HG02678 (cell line): ENCODE data around the gene STRBP.

Experiments used
- ATAC-seq: cut with Tn5 transposase; IDR thresholded peaks from one replicate; pipeline ENCODE4 v1.9.1; 2021; ENCODE audit warnings: mild to moderate bottlenecking, moderate library complexity; ENCODE audit not compliant: unreplicated experiment

The STRBP gene

DNA sequence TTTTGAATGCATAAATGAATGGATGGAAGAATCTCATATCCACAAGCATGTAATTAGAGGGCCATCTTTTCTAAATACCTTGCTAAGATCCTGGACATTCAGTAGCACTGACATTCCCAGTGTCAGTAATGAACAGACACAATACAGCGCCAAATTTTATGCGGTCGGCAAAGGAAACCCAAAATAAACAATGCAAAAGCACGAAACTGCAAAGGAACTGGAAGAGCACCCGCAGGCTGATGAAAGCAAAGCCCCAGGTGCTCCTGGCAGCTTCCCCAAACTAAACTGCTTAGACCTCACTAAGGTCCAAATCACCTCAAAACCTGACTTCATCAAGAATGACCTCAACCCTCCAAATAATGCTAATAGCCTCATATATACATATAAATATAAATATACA, 133.0 kb downstream of the STRBP start:
- no peak for ATAC-seq

DNA sequence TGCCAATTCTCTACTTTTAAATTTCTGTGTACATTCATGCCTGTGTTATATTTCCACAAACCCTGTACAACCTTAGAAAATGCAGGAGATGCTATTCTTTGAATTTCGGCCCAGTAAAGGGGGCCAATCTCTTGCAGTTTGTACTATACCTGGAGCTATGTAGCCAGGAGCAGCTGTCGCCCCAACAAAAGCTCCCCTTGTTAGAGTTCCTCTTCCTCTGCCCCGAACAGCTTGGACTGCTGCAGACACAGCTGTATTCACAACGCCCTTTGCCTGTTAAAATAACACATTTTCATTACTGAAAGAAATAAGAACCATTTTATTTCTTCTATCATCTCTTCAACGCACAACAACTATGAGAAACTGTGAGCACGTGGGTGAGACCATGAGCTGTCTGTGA, 135.7 kb downstream of the STRBP start:
- ATAC-seq: no peak

- ATAC-seq: no peak
Observed at GRCh38 chr9:123131993-123132392, 136.4 kb downstream of the STRBP start.

- no peak for ATAC-seq
Observed at GRCh38 chr9:123131258-123131657, 137.1 kb downstream of the STRBP start.

- ATAC-seq: no peak
Observed at GRCh38 chr9:123129423-123129822, 139.0 kb downstream of the STRBP start.

- ATAC-seq: no peak
Observed at GRCh38 chr9:123128591-123128990, 139.8 kb downstream of the STRBP start.

GRCh38 chr9:123127512-123128075, 140.8 kb downstream of the STRBP start:
- ATAC-seq: no peak

- ATAC-seq: no peak
Observed at GRCh38 chr9:123121457-123121856, 146.9 kb downstream of the STRBP start.

DNA sequence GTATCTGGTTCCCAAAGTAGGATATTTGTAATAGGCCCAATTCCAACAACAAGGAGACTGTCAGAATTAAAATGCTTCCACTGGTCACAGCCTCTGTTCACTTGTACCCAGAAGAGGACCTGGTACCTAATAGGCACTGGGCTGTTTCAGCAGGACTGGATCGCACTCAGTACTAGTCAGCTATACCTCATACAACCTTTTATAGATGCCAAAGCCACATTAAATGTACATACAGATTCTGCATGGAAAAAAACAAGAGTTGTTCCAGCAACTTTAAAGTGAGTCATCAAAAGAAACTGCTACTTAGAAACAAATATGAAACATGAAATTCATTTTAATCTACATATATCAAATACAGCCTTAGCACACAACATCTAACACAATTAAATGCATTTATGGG, 147.4 kb downstream of the STRBP start:
- no peak for ATAC-seq

DNA sequence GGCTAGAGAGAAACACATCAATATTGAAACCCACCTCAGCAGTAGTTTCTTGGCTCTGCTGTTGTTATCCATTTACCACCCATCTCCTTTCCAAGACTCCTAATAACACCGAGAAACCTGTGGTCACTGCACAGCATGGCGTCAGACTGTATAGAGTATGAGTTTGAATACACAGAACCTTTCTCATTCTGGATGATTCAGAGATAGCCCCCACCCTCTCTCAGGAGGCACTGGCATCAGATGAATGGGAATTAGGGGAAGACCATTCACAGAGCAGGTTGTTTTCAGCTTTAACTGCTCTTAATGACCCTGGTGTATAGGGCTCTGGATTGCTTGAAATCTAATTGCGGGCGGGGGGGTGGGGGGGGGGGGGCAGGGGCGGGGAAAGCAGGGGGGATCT, 148.3 kb downstream of the STRBP start:
- no peak for ATAC-seq

DNA sequence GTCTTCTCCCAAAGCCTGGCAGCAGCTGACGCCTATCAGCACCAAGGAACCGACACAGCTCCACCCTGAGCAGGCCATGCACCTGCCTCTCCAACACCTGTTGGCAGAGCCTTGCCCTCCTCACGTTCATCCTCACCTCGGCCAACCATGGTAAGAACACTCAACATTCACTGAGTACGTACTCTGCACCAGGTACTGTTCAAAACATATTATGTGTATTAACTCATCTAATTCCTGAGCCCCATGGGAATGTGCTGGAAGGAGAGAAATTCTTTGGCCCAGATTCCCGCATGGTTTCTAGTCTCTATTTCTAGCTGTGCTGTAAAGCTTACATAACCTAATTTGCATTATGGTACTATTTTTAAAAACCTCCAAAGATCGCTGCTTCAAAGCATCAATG, 148.8 kb downstream of the STRBP start:
- no peak for ATAC-seq

DNA sequence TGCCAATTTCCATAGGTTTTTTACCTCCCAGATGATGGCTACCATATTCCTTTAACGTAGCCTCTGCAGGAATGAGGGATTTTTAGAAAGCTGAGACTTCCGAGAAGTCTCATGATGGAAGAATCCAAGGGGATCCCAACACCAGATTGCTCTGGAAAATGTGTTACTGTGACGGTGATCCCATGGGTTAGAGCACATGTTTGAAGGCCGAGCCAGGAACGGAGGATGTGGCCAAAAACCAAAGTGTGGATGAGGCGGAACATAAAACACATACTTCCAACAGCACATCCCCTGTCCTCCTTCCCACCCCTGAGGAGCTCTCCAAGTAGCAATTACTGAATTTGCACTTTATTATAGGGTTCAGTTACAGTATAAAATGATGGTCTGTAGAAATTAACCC, 152.3 kb downstream of the STRBP start:
- no peak for ATAC-seq

GRCh38 chr9:123115146-123115913, 153.1 kb downstream of the STRBP start:
- no peak for ATAC-seq

DNA sequence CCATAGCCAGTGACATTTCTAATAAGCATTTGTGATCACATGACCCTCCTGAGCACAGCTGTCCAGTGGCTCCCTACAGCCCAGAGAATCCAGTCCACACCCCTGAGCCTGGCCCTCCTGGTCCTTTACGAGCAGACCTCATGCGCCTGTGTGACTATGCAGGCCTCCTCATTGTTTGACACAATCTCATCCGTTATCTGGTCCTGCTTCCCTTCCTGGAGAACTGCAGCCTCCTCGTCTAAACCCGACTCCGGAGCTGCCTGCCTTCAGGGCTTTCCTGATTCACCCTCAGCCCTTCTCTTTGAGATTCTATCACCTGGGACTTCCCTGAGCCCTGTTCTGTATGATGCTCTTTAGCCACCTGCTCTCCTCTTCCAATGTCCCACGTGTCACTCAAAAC, 155.2 kb downstream of the STRBP start:
- ATAC-seq: no peak

- ATAC-seq: no peak
Observed at GRCh38 chr9:123112015-123112975, 156.1 kb downstream of the STRBP start.

DNA sequence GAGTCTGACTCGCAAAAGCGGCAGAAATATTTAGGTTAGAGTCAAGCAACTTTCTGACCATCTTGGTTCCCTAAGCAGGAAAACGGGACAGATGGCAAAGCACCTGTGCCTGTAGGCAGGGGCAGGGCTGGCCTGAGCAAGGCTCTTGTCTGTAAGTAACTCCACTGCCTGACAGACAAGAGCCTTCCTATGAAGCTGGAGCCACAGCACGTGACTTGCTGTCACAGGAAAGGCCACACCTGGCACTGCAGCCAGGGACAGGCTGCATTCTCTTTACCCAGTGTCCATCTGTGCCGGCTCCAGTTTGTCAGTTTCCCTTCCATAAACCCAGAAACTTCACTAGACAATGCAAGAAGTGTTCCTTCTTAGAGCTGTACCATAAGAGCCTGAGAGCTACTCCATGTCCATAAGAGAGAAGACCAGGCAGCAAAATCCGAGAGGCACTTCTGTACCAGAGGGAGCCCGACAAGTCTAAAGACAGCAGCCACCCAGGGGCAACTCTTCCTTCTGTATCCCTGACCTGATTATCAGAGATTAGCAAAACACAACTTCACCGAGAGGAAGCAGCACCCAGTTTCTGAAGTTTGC, 156.9 kb downstream of the STRBP start:
- no peak for ATAC-seq

- no peak for ATAC-seq
Observed at GRCh38 chr9:123109540-123110279, 158.7 kb downstream of the STRBP start.

DNA sequence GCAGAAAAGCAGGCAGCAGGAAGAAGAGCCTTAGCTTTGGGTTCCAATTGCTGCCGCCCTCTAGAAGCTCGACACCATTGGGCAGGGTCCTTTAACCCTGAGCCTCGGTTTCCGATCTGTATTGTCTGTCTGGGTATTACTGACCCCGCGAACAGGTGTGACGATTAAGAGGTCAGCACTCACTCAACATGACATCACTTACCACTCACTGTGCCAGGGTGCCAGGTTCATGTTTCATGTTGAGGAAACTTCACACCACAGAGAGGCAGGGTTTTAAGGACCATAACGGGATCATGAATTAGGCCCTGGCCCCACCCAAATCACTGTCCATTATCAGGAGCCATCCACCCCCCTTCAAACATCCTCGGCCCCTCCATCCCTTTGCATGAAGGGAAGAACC, 159.4 kb downstream of the STRBP start:
- ATAC-seq: no peak

- no peak for ATAC-seq
Observed at GRCh38 chr9:123107639-123108285, 160.6 kb downstream of the STRBP start.

DNA sequence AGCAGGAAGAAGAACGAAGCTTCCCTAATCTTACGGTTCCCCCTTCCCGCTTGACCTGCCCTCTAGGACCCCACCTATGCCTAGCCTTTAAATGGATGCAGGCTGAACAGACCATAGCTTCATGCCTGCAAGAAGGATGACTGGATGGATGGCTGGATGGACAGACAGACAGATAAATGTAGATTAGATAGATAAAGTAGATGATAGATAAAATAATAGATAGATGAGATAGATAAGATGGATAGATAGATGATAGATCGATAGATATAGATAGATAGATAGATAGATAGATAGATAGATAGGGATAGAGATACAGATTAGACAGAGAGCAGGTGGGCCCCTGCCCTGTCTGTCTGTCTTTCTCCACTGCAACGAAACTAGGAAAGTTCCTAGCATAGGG, 162.9 kb downstream of the STRBP start:
- ATAC-seq: no peak
